ENCODE results near the gene CPEB3. TPM values are rescaled to one million over a fixed set of nuclear protein-coding genes. Genes with fewer than 3 reads are reported as not detected.

The CPEB3 gene
- total RNA-seq, 2 donors from 2014 or later, result 6.9 to 11.4 TPM

DNA sequence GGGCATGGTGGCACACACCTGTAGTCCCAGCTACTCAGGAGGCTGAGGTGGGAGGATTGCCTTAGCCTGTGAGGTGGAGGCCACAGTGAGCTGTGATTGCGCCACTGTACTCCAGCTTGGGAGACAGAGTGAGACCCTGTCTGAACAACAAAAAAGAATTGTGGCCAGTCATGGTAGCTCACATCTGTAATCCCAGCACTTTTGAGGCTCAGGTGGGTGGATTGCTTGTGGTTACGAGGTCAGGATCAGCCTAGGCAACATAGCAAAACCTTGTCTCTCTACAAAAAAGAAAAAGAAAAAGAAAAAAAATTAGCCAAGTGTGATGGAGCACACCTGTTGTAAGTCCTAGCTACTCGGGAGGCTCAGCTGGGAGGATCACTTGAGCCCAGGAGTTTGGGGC is 22.9 kb upstream of the CPEB3 start:
- Histone ChIP-seq H3K27me3 (no peaks in the 10 kb centered on the region), H3K27ac (no peak overlapping the region), H3K4me3 (no peak overlapping the region), H3K36me3 (peaks cover 11% of the 10 kb centered on the region), H3K4me1 (peaks cover 0 to 6% of the 10 kb centered on the region in 2 donors), H3K9me3 (no peaks in the 10 kb centered on the region)
- TF ChIP-seq, protein P1, sequence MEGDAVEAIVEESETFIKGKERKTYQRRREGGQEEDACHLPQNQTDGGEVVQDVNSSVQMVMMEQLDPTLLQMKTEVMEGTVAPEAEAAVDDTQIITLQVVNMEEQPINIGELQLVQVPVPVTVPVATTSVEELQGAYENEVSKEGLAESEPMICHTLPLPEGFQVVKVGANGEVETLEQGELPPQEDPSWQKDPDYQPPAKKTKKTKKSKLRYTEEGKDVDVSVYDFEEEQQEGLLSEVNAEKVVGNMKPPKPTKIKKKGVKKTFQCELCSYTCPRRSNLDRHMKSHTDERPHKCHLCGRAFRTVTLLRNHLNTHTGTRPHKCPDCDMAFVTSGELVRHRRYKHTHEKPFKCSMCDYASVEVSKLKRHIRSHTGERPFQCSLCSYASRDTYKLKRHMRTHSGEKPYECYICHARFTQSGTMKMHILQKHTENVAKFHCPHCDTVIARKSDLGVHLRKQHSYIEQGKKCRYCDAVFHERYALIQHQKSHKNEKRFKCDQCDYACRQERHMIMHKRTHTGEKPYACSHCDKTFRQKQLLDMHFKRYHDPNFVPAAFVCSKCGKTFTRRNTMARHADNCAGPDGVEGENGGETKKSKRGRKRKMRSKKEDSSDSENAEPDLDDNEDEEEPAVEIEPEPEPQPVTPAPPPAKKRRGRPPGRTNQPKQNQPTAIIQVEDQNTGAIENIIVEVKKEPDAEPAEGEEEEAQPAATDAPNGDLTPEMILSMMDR (IDR thresholded peaks at IDR 0.05), result no peak
- DNase-seq (ENCODE audit: low spot score), result no peak

DNA sequence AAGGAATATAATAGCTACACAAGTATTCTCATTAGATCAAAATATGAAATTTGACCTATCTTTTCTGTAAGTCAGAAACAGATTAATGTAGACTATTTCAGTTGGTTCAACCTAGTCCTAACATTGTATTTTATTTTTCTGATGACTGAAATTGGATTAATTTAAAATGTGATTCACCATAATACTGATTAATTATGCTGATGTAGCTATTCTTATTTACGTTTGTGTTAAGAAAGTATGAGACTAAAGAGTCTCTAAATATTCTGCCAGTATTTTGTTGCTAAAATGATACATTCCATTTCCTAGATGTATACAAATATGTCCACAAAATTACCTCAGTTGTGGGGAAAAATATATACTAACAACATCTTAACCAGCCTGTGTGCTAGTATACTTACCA is 18.4 kb upstream of the CPEB3 start:
- H3K27me3 ChIP-seq, result no peaks in the 10 kb centered on the region
- H3K4me3 ChIP-seq, result no peak overlapping the region
- H3K9me3 ChIP-seq, result no peaks in the 10 kb centered on the region
- peaks cover 0 to 6% of the 10 kb centered on the region in 2 donors for H3K4me1 ChIP-seq
- DNase-seq (ENCODE audit: low spot score), result no peak
- H3K36me3 ChIP-seq, result no peaks in the 10 kb centered on the region
- H3K27ac ChIP-seq, result no peak overlapping the region
- TF ChIP-seq, protein P1 (IDR thresholded peaks at IDR 0.05), result no peak

DNA sequence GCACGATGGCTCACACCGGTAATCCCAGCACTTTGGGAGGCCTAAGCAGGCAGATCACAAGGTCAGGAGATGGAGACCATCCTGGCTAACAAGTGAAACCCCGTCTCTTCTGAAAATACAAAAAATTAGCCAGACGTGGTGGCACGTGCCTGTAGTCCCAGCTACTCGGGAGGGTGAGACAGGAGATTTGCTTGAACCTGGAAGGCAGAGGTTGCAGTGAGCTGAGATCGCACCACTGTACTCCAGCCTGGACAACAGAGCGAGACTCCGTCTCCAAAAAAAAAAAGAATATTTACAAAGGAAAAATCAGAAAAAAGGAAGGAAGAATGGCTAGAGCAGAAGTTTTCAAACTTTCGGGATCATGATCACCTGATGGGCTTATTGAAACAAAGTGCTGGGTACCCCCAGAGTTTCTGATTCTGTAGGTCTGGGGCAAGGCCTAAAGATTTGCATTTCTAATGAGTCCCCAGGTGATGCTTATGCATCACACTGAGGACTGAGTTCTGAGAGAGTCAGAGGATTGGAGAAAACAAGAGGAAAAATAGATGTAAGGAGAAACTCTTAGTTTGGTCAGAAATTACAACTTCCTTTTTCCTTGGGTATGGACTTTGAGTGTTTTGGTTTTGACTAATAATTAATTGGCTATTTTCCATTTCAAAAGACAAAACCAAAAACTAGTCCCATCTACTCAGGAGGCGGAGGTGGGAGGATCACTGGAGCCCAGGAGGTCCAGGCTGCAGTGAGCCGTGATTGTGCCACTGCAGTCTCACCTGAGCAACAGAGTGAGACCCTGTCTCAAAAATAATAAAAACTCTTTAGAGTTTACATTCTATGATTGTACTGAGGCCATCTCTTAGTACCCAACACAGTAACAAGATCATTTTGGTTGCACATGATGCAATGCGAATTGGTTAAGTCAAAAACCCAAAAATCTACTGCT is 14.5 kb upstream of the CPEB3 start:
- no peak overlapping the region for H3K4me3 ChIP-seq
- TF ChIP-seq, protein P1 (IDR thresholded peaks at IDR 0.05), result no peak
- no peaks in the 10 kb centered on the region for H3K36me3 ChIP-seq
- H3K27ac ChIP-seq, result no peak overlapping the region
- peaks cover 0 to 6% of the 10 kb centered on the region in 2 donors for H3K4me1 ChIP-seq
- H3K9me3 ChIP-seq, result no peaks in the 10 kb centered on the region
- no peaks in the 10 kb centered on the region for H3K27me3 ChIP-seq
- DNase-seq (ENCODE audit: low spot score), result no peak

DNA sequence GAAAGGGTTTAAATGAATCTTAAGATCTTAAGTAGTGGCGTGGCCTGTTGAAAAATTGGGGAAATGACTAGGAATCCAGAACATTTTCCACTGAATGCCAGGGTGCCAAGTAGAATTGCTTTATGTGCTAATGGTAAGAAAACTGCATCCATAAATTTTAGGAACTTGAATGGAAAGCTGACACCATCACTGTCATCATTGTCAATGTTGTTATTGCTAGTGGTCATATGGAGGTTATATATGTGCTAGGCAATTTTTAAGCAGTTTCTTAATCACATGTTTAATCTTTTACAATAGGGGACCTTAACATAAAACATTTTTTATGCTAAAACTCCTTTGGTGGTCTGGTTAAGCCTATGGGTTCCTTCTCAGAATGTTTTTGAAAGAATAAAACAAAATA is 13.2 kb upstream of the CPEB3 start:
- H3K4me1 ChIP-seq, result peaks cover 0 to under 1% of the 10 kb centered on the region in 2 donors
- TF ChIP-seq, protein P1 (IDR thresholded peaks at IDR 0.05), result no peak
- H3K27me3 ChIP-seq, result no peaks in the 10 kb centered on the region
- DNase-seq (ENCODE audit: low spot score), result no peak
- no peak overlapping the region for H3K4me3 ChIP-seq
- H3K27ac ChIP-seq, result no peak overlapping the region
- no peaks in the 10 kb centered on the region for H3K9me3 ChIP-seq
- H3K36me3 ChIP-seq, result no peaks in the 10 kb centered on the region

DNA sequence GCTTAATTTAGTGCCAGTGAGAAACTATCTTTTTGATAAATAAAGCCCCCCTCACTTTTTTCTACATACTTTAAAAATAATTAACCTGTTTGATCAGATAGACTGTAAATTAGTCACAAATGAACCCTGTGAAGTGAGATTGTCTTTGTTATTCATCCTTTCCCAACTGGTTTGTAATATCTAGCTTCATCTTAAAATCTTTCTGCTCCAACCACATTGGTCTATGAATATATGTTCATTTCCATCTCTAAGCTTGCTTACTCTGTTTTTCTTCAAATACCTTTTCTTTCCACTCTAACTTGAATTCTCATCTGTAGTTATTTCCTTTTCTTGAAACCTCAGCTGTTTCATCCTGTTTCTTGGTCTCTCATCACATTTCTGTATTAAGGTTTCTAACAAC is 12.2 kb upstream of the CPEB3 start:
- TF ChIP-seq, protein P1 (IDR thresholded peaks at IDR 0.05), result no peak
- no peaks in the 10 kb centered on the region for H3K36me3 ChIP-seq
- no peak for DNase-seq (ENCODE audit: low spot score)
- no peak overlapping the region for H3K4me3 ChIP-seq
- no peak overlapping the region for H3K27ac ChIP-seq
- peaks cover 0 to 10% of the 10 kb centered on the region in 2 donors for H3K4me1 ChIP-seq
- no peaks in the 10 kb centered on the region for H3K27me3 ChIP-seq
- H3K9me3 ChIP-seq, result no peaks in the 10 kb centered on the region
